GM18909 (cell line): Measurements from ENCODE around the gene NDUFS6.
A peak's percentile ranks its signal among the peaks of the same experiment; 100 is the strongest.
"Not testable (repeated sequence)": the region's sequence is repeated elsewhere in the genome, so short reads cannot be mapped to it uniquely, and the experiment has no call there.

Source experiments
- ATAC-seq: cut with Tn5 transposase; IDR thresholded peaks from one replicate; pipeline ENCODE4 v1.9.1; 2021; ENCODE audit warnings: mild to moderate bottlenecking; ENCODE audit not compliant: unreplicated experiment, poor library complexity

The NDUFS6 gene

DNA sequence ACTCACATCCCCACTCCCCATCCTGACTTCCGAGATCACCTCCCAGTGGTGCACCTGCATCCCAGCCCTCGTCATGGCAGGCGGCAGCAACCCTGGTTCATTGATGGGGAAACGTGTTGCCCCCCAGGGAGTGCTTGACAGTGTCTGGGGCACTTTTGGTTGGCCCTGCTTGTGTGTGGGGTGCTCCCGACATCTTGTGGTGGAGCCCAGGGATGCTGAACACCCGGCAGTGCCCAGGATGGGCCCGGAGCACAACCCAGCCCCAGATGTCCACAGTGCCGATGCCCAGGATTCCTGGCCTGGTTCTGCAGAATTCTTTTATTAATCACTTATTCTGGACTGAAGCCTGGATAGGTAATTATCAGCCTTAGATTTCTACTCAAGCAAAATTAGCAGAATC is 5.3 kb upstream of the NDUFS6 start:
- no peak for ATAC-seq

DNA sequence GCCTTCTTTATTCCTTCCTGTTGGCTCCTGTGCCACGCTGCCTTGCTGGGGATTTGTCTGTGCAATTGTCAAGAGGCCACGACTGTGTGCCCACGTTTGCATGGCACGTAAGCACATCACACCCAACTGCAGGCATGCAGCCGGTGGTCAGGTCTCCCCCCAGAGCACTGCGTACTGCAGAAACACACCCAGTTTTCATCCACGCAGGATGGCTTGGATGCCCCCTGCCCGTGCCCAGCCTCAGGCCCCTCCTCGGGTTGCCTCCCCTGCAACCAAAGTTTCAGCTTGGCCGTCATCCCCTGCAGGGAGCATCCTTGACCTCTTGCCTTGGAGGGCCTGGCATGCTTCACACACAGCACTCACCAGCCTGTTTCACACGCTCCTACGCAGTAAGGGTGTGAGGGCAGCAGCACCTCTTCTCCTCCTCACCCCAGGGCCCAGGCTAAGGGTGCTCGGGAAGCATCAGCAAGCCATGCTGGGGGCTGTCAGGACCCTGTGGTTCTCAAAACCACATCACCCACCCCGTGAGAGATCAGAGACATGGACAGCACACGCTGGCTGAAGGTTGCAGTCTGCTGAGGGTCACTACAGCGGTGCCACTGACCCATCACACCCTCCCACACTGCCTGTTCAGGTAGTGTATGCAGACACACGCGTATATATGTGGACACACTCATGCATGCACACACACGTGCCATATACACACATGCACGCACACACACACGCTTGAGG is 4.7 kb upstream of the NDUFS6 start:
- no peak for ATAC-seq

DNA sequence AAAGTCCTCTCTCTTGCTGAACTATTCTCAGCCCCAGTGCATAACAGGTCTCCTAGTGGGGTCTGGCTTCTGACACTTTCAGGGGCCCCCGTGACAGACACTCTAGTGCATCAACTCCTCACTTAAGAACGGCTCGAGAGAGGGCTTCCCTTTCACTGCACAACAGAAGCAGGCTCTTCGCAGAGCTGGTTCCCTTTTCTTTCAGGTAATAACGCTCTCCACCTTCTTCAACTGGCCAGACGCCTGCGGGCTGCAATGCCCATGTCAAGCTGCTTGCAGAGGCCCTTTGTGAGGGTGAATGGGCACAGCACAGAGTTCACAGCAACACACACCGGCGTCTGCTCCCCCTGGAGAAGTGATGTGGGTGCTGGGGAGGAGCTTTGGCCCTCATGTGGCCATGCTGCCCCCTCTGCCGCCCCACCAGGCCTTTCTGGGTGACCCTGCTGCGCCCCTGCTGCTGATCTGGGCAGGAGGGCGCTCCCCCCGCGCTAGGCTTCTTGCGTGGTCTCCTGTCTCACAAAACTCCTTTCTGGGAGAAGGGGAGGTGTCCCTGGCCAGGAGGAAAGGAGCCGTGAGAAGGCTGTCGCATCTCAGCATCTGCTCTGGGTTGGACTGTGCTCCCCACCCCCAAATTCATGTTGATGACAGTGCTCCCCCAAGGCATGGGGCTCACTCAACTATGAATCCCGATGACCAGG is 4.0 kb upstream of the NDUFS6 start:
- ATAC-seq: no peak

DNA sequence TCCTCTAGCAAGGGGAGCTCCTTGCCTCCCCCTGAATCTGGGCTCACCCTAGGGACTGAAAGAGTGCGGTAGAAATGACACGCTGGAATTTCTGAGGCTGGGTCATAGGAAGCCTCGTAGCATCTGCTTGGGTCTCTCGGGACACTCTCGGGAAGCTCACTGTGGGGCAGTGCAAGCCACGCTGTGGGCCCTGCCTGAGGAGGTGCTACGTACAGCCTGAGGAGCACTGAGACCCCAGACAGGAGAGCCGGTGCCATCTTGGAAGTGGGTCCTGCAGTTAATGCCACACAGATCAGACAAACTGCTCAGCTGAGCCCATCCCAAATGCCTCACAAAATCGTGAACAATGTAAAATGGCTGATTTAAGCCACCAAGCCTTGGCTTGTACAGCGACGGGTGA is 3.4 kb upstream of the NDUFS6 start:
- no peak for ATAC-seq

DNA sequence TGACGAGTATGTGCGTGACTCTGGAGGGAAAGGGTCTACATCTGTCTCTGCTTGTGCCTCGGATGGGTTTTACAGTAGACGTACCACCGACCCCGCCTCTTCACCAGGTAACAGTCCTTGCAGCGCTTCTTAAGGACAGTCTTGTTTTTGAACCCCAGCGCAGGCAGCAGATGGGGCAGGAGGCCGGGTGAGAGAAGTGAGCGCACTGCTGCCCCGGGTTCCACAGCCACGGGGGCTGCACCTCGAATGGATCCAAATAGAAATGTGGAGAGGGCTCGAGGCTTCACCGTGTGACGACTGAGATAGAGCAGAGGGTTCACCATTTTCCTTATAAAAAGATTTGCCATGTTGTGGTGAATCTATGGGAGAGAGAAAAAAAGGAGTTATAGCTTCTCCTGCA is 2.6 kb upstream of the NDUFS6 start:
- not testable (repeated sequence) for ATAC-seq

DNA sequence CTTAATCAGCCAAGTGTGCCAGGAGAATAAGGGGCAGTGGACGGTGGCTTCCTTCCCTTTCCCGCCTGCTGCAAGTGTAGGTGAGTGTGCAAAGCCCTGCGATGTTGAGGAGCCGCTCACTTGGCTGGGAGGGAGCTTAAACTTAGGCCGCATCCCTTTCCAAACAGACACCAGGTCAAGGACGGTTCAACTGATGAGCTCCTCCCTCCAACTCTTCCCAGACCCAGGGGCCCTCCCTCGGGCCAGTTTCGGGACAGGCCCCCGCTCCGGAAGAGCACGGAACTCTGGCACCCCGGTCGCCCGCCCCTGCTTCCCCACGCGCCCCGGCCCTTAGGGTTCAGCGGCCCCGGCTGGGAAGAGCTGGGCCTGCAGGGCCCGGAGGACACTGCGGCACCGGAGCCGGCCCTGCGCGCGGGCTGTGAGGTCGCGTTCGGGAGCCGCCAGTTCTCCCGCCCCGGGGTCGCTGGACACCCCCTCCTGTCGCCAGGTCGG is 2.1 kb upstream of the NDUFS6 start:
- peak; percentile 16 for ATAC-seq

DNA sequence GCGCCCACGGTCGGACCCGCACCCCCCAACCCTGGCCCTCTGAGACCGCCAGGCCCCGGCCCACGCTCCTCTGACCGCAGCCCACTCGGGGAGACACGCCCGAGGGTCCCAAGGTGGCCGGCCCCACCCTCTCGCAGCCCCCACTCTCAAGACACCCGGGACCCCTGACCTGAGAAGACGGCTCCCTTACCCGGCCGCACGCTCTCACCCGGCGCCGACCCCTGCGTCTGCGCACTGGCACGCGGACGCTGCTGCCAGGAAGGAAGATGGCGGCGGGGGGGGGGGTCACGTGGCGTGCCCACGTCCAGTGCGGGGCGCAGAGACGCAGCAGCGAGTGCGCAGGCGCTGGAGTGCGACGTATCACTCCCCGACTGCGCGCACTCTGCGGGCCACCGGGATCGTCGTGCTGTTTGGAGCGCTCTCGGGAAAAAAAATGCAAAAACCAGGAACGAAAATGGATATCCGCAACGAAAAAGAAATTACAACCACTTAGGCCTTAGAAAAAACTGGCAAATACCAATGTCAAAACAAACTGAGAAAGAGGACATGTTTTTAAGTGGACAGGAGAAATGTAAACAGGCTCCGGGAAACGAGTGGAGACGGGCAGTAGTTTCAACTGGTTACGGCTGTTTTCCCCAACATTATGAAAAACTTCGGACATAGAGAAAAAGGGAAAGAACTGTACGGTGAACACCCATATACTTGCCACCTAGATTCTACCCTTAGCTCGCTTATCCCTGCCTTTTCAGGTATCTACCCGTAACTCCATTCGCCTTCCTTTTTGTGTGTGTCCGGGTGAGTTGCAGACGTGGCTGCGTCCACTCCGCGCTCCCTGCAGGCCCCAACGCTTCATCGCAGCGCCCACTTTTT is 1.4 kb upstream of the NDUFS6 start, which contains the start of gene MRPL36:
Gene MRPL36 (minus strand): TSS at position 236 of the 870 bp plus-strand sequence. CDS start 902 bp downstream, outside the sequence.
- ATAC-seq: peak; percentile 61

DNA sequence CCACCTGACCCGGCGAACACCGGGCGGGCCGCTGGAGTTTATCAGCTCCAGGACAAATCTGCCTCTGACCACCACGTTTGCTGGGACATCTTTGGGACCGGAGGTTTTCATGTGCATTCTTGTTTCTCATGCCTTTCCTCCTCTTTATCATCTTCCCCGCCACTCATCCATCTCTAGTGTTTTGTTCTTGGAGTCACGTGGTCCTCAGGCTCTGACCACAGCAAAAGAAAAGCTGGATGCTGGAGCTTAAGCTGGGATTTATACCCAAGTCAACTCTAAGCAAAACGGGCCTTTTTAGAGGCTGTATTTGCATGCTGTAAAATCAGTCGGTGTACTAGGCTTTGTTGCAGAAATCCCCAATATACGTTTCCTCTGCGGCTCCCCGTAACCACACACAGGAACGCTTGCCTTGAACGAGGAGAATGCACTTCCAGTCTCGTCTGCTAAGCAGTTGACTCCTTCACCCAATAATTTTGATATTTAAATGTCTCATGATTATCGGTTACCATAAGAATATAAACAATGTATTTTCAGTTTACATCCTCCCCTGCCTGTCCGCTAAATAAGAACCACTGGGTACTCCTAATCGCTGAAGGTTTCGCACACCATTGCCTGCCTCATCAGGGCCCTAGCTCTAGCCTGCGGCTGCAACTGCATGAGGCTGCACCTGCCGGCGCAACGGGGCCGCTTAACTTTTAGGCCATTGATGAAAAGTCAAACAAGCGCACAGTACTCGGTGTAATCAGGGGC is 560 bp upstream of the NDUFS6 start:
- peak; percentile 41 for ATAC-seq

DNA sequence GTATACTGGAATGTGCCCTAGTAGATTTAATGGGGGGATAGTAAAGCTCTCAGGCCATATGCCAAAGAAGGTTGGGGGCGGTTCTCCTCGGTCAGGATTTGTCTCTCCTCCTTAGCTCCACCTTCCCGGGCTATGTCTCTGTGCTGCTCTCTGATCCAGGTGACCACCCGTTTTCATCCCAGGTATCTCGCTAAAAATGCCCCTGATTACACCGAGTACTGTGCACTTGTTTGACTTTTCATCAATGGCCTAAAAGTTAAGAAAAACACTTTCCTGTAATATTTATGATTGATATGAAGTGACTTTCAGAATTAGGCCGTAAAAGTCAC is 724 bp downstream of the NDUFS6 start:
- no peak for ATAC-seq

DNA sequence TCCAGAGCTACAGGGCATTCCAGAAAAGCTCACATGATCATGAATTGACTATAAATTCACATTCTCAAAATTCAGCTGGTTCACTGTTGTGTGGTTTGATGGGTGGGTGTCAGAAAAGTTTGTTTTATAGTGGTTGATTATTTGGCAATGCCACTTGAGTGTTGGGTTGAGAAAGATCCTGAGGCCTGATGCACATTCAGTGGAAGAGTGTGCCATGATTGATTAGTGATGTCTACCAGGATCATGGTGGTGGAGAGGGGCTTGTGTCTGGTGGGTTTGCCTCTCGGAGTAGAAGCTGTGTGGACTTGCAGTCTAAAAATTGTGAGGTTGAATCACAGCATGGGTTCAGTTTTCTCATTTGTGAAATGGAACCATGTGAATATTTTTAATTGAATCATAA is 2.0 kb downstream of the NDUFS6 start:
- ATAC-seq: no peak

DNA sequence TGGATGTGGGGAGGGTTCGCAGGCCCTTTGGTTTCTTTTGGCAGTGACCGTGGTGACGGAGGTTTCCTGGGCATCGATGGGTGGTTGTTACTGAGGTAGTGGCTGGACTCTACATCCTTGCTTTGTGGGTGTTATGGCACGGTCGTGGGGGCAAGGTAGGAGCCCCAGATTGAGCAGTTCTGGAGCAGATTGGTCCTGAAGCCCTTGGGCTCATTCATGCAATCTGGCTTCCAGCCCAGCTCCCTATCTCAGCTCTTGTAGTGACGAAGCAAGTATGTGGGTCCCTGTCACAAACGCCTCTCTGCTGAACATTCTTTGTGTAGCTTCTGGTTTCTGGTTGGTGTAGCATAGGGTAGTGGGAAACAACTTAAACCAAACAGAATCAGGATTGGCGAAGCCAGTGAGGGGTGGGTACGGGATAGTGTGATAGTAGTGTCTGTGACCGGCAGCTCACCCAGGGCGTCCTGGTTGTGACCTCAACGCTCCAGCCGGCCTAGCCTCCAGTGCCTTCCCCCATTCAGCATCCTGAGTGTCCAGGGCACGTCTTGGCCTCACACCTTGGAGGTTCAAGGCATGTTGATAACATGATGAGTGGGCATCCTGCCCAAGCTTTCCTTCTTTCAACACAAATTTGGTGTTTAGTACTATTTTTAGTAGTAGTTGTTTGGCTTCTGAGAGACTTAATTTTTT is 2.9 kb downstream of the NDUFS6 start:
- ATAC-seq: no peak

DNA sequence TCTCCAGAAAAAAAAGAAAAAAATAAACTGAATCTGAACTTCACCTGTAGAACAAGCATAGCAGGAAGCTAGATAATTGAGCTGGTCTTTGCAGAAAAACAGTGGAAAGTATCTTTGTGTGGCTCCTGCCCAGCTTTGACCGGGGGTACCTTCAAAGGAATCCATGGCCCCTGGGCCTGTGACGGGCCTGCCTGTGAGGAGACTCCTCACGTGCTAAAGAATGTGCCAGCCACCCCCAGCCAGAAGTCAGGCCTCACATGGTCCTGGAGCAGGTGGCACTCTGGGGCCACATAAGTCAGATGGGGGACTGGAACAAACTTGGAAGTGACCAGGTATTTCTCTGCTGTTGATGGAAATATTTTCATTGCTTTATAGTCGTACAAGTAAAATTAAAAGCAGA is 4.1 kb downstream of the NDUFS6 start:
- no peak for ATAC-seq

DNA sequence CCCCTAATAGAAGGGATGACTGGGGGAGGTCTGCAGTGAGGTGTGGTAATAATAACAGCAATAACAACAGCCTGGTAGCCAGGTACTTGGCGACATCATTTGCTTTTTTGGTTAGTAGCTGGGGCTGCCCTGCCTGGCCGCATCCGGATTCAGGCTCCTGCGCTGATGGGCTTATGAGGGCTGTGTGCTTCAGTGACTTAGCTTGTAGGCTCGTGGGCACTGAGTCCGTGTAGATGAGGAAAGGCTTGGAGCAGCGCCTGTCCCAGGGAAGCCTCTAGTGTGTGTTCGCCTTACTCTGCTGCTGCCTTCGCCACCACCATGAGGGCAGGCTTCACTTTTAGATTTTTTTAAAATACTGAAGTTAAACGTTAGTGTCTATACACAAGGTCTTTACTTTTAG is 4.5 kb downstream of the NDUFS6 start:
- ATAC-seq: no peak

DNA sequence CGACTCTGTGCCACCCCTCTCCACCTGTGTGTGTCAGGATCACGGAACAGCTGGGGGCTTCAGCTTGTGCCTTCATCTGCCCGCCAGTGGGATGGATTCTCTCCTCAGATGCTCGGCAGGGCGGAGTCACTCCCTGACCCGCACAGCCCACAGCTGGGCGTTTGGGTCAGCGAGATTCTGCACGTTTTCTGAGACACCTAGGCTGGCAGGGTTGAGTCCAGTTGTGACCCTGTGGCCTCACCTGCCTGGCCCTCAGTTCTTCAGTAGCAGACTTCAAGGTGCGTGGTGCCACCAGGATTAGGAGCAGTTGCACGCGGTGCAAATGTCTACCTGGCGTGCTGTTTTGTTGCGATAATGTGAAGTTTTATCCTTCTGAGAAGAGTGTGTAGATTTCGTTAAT is 5.0 kb downstream of the NDUFS6 start:
- ATAC-seq: no peak

DNA sequence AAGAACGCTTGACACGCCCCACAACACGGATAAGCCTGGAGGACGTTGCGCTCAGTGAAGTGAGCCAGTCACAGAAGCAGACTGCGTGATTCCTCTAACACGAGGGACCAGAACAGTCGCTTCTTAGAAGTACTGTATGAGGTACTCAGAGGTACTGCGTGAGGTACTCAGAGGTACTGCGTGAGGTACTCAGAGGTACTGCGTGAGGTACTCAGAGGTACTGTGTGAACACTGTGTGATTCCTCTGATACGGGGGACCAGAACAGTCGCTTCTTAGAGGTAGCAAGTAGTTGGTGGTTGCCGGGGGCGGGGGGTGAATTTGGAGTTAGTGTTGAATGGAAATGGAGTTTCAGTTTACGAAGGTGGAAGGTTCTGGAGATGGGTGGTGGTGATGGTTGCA is 5.8 kb downstream of the NDUFS6 start:
- ATAC-seq: no peak

DNA sequence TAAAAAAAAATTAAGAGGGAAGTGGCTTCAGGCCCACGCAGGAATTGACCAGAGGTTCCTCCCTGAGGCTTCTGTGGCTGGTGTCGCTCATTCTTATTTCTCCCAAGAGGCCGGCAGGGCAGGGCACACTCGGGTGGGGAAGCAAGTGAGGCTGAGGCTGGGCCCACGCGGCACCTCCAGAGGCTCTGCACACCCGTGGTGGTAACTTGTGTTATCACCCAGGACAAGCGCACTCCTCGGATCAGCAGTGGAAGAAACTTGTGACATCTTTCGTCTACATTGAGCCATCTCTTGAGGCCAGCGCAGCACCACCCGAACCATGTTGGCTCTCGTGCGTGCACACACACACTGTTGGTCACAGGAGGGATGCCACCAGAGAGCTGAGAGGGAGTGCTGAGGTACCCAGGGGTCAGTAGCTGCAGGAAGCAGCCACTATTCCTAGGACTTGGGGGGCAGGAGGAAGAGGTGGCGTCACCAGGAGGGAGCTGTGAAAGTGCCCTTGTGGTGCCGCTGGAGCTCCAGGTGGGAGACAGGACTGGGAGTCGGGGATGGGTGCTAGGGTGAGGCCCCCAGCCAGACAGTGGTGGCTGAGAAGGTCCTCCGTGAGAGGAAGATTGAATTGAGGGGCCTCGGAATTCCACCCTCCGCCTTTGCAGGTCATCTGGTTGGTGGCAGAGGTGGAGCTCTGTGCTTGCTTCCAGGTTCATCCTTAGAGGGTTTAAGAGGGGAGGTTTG is 6.4 kb downstream of the NDUFS6 start:
- ATAC-seq: no peak

DNA sequence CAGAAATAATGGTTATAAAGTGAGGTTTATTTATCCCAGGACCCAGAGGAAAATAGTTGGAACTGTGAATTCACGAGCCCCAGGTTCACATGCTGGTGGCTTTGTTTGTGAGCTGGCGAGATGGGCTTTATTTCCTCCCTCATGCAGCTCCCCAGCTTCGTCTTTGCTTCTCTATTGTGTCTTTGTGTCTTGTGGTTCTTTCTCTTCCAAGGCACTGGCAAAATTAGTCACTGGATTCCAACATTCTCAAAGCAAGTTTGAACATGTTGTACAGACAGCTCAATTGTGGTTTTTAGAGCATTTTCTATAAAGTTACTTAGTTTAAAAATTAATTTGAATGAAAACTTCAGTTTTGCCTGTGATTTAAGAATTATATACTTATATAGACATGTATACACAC is 7.2 kb downstream of the NDUFS6 start:
- ATAC-seq: no peak

DNA sequence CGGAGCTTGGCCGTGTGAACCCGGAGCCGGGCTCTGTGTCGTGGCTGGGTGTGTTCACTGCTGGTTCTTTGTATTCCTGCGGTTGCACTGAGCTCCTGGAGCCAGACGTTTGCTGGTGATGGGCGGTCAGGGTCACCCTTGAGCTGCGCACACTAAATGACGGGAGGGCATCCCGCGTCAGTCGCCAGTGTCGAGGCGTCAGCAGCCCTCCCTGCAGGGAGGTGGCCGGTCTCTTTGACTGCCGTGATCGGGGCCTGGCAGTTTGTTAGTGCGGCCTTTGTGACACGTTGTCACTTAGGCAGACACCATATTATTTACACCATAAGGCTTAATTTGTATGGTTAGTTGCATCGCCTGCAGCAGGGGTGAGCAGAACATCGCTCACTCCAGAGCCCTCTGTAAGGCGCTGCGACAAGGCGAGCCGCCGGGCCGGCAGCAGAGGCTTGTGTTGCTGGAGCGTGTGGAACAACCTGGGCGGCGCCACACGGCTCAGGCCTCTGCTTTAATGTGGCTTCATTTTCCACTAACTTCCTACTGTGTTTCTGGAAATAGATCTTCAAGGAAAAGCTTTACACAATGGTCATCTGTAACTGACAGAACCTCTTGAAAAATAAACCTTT is 8.3 kb downstream of the NDUFS6 start:
- ATAC-seq: no peak
